Inflammatory macrophage treated with lipopolysaccharide for 4 hours (primary cell): ENCODE data around the gene RPRD2.

Experiments
- DNase-seq: peaks from one replicate; pipeline ENCODE4 v3.0.0-alpha.2; 2020

RPRD2 gene

DNA sequence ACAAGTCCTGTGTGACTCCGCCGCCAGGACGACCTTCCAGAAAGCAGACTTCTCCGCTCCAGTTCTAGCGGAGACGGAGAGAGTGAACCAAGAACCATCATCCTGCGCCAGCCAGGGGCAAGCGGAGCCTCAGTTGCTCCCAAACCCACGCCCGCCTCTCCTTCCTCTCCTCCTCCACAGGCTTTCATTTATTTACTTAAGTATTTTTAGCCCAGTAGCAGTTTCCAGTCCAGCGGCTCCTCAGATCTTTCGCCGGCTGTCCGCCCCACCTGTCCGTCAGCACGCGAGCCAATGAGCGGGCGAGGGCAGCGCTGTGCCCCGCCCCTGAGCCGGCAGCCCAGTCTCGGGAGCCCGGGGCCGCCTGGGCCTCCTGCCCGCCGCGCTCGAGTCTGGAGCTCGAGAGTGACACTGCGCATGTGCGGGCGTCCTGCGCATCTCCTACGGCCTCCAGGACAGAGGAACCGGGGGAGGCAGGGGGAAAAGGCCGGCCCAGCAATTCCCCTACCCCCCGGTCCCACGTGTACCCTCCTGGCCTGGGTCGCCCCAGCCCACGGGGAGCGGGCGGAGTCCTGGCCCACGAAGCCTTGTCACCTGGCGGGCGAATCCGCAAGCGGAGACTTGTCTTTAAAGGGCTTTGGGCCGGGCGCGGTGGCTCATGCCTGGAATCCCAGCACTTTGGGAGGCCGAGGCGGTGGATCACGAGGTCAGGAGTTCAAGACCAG lies 151.5 kb downstream of the RPRD2 start, which contains the start of gene FALEC:
TSS of gene FALEC (plus strand) at position 425 of the 722 bp plus-strand sequence.
- peak; percentile 97 for DNase-seq

DNA sequence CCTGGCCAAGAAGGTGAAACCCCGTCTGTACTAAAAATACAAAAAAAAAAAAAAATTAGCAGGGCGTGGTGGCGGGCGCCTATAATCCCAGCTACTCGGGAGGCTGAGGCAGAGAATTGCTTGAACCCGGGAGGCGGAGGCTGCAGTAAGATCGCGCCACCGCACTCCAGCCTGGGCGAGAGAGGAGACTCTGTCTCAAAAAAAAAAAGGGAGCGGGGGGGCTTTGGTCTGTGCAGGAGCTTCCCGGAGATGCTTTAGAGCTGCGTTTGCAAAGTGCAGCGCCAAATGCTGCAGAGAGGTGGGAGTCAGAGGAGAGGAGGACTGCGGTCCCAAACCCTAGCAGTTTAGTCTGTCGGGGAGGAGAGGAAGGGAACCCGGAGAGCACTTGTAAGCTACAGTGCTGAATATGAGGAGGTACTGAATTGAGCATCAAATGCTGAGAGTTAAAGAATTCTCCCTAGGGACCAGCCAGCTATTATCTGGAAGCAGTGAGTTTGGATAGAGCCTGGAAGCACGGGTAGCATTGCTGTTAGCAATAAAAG lies 152.2 kb downstream of the RPRD2 start:
- no peak for DNase-seq

DNA sequence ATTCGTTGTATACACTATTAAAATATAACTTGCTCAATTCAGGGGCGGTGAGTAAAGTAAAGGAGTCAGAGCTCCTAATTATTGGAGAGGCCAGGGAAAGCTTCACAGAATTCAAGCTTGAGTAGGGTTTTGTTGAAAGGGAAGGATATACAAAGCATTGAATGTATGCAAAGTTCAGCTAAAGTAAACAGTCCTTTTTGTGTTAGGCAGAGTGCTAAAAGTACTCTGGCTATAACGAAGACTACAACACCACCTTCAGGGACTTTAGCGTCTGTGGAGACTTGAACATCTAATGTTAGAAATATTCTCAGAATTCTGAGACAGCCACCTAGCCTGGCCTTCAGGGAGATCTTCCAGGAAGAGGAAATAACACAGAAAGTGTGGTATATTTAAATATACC lies 152.7 kb downstream of the RPRD2 start:
- no peak for DNase-seq

DNA sequence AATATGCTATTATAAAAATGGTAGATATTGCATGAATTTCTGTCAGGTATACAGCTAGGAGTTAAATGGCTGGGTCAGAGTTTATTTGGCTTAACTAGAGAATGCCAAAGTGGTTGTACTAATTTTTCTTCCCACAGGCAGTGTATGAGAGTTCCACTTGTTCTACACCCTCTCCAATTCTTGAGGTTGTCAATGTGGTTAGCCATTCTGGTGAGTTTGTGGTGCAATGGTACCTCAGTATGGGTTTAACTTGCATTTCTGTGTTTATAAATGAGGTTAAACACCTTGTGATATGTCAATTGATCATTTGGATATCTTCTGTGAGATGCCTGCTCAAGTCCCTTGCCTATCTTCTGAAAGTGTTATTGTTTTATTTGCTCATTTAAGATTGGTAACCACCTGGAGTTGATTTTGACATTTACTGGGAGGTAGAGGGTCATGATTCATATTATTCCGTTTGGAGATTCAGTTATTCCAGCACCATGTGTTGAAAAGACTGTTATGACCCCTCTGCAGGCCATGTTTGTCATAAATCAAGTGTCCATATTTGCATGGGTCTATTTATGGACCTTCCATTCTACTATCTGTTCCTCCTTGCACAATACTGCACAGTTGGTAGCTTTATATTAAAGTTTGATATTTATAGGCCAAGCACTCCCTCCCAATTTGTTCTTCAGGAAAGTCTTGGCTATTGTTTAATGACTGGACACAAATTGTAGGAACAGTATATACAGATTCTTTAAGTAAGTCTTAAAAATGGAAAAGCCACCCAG lies 157.4 kb downstream of the RPRD2 start:
- DNase-seq, result no peak

DNA sequence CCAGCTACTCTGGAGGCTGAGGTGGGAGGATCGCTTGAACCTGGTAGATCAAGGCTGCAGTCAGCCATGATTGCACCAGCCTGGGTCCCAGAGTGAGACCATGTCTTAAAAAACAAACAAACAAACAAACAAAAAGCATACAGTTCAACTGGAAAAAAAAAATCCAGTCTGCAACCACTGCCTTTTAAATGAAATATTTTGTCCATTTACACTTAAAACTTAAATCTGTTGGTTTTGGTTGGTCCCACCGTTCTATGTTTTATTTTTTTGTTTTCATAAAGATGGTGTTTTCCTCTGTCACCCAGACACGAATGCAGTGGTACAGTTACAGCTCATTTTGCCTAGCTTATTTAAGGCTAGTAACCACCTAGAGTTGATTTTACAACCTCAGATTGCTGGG lies 161.4 kb downstream of the RPRD2 start:
- no peak for DNase-seq
